Measurements from ENCODE around the gene ABCC3.

Gene ABCC3

GRCh38 chr17:50634224-50634914 lies at the start of gene ABCC3:
Gene ABCC3 (plus strand): TSS chr17:50634881. CDS start chr17:50634937, 56 bp downstream.
- H3K9ac ChIP-seq (ENCODE audit: low read depth, low read length) = no peak within 1 kb of the TSS
- peak within 1 kb of the TSS; percentile 52 for H3K4me3 ChIP-seq (ENCODE audit: low read depth, low read length)

GRCh38 chr17:50585346-50585745 lies 49.3 kb upstream of the ABCC3 start:
- H3K4me3 ChIP-seq (ENCODE audit: low read depth, low read length) = no peak overlapping the region
- peaks cover 3% of the 10 kb centered on the region for H3K4me1 ChIP-seq (ENCODE audit: control insufficient read depth, insufficient read depth, low read length)
- no peak overlapping the region for H3K9ac ChIP-seq (ENCODE audit: low read depth, low read length)
- H3K27me3 ChIP-seq (ENCODE audit: control insufficient read depth, insufficient read depth, low read length) = no peaks in the 10 kb centered on the region
- no peaks in the 10 kb centered on the region for H3K36me3 ChIP-seq (ENCODE audit: control insufficient read depth, insufficient read depth, low read length)
- H3K9me3 ChIP-seq (ENCODE audit: control insufficient read depth, insufficient read depth, low read length) = no peaks in the 10 kb centered on the region

More at GRCh38 chr17:50634224-50634914, at the start of gene ABCC3:
- Histone ChIP-seq H3K36me3 (ENCODE audit: control insufficient read depth, insufficient read depth, low read length) (no peaks in the 10 kb centered on the region), H3K9me3 (ENCODE audit: control insufficient read depth, insufficient read depth, low read length) (no peaks in the 10 kb centered on the region), H3K27me3 (ENCODE audit: control insufficient read depth, insufficient read depth, low read length) (peaks cover 58% of the 10 kb centered on the region), H3K4me1 (ENCODE audit: control insufficient read depth, insufficient read depth, low read length) (no peaks in the 10 kb centered on the region)

GRCh38 chr17:50585891-50586290 lies 48.8 kb upstream of the ABCC3 start:
- no peak overlapping the region for H3K4me3 ChIP-seq (ENCODE audit: low read depth, low read length)
- H3K9me3 ChIP-seq (ENCODE audit: control insufficient read depth, insufficient read depth, low read length) = no peaks in the 10 kb centered on the region
- H3K27me3 ChIP-seq (ENCODE audit: control insufficient read depth, insufficient read depth, low read length) = no peaks in the 10 kb centered on the region
- no peak overlapping the region for H3K9ac ChIP-seq (ENCODE audit: low read depth, low read length)
- no peaks in the 10 kb centered on the region for H3K36me3 ChIP-seq (ENCODE audit: control insufficient read depth, insufficient read depth, low read length)
- no peaks in the 10 kb centered on the region for H3K4me1 ChIP-seq (ENCODE audit: control insufficient read depth, insufficient read depth, low read length)

GRCh38 chr17:50586421-50587247 lies 48.0 kb upstream of the ABCC3 start:
- Histone ChIP-seq H3K4me1 (ENCODE audit: control insufficient read depth, insufficient read depth, low read length) (no peaks in the 10 kb centered on the region), H3K9ac (ENCODE audit: low read depth, low read length) (no peak overlapping the region), H3K4me3 (ENCODE audit: low read depth, low read length) (no peak overlapping the region), H3K27me3 (ENCODE audit: control insufficient read depth, insufficient read depth, low read length) (no peaks in the 10 kb centered on the region), H3K9me3 (ENCODE audit: control insufficient read depth, insufficient read depth, low read length) (no peaks in the 10 kb centered on the region), H3K36me3 (ENCODE audit: control insufficient read depth, insufficient read depth, low read length) (no peaks in the 10 kb centered on the region)

GRCh38 chr17:50587571-50587970 lies 47.1 kb upstream of the ABCC3 start:
- Histone ChIP-seq H3K9ac (ENCODE audit: low read depth, low read length) (no peak overlapping the region), H3K4me1 (ENCODE audit: control insufficient read depth, insufficient read depth, low read length) (no peaks in the 10 kb centered on the region), H3K4me3 (ENCODE audit: low read depth, low read length) (no peak overlapping the region), H3K36me3 (ENCODE audit: control insufficient read depth, insufficient read depth, low read length) (no peaks in the 10 kb centered on the region), H3K9me3 (ENCODE audit: control insufficient read depth, insufficient read depth, low read length) (no peaks in the 10 kb centered on the region), H3K27me3 (ENCODE audit: control insufficient read depth, insufficient read depth, low read length) (no peaks in the 10 kb centered on the region)

- H3K9ac ChIP-seq (ENCODE audit: low read depth, low read length) = no peak overlapping the region
- no peaks in the 10 kb centered on the region for H3K9me3 ChIP-seq (ENCODE audit: control insufficient read depth, insufficient read depth, low read length)
- H3K4me1 ChIP-seq (ENCODE audit: control insufficient read depth, insufficient read depth, low read length) = no peaks in the 10 kb centered on the region
- H3K4me3 ChIP-seq (ENCODE audit: low read depth, low read length) = no peak overlapping the region
- no peaks in the 10 kb centered on the region for H3K36me3 ChIP-seq (ENCODE audit: control insufficient read depth, insufficient read depth, low read length)
- H3K27me3 ChIP-seq (ENCODE audit: control insufficient read depth, insufficient read depth, low read length) = no peaks in the 10 kb centered on the region
Measured at GRCh38 chr17:50588391-50589049, 46.2 kb upstream of the ABCC3 start.

GRCh38 chr17:50589095-50589705 lies 45.5 kb upstream of the ABCC3 start:
- no peaks in the 10 kb centered on the region for H3K27me3 ChIP-seq (ENCODE audit: control insufficient read depth, insufficient read depth, low read length)
- no peaks in the 10 kb centered on the region for H3K9me3 ChIP-seq (ENCODE audit: control insufficient read depth, insufficient read depth, low read length)
- no peaks in the 10 kb centered on the region for H3K36me3 ChIP-seq (ENCODE audit: control insufficient read depth, insufficient read depth, low read length)
- H3K4me1 ChIP-seq (ENCODE audit: control insufficient read depth, insufficient read depth, low read length) = no peaks in the 10 kb centered on the region
- no peak overlapping the region for H3K9ac ChIP-seq (ENCODE audit: low read depth, low read length)
- no peak overlapping the region for H3K4me3 ChIP-seq (ENCODE audit: low read depth, low read length)

- Histone ChIP-seq H3K9me3 (ENCODE audit: control insufficient read depth, insufficient read depth, low read length) (no peaks in the 10 kb centered on the region), H3K4me3 (ENCODE audit: low read depth, low read length) (no peak overlapping the region), H3K27me3 (ENCODE audit: control insufficient read depth, insufficient read depth, low read length) (no peaks in the 10 kb centered on the region), H3K4me1 (ENCODE audit: control insufficient read depth, insufficient read depth, low read length) (no peaks in the 10 kb centered on the region), H3K36me3 (ENCODE audit: control insufficient read depth, insufficient read depth, low read length) (no peaks in the 10 kb centered on the region), H3K9ac (ENCODE audit: low read depth, low read length) (no peak overlapping the region)
Measured at GRCh38 chr17:50590946-50591737, 43.5 kb upstream of the ABCC3 start.

- Histone ChIP-seq H3K4me3 (ENCODE audit: low read depth, low read length) (no peak overlapping the region), H3K4me1 (ENCODE audit: control insufficient read depth, insufficient read depth, low read length) (no peaks in the 10 kb centered on the region), H3K9ac (ENCODE audit: low read depth, low read length) (no peak overlapping the region), H3K27me3 (ENCODE audit: control insufficient read depth, insufficient read depth, low read length) (no peaks in the 10 kb centered on the region), H3K9me3 (ENCODE audit: control insufficient read depth, insufficient read depth, low read length) (no peaks in the 10 kb centered on the region), H3K36me3 (ENCODE audit: control insufficient read depth, insufficient read depth, low read length) (no peaks in the 10 kb centered on the region)
Measured at GRCh38 chr17:50593321-50593720, 41.4 kb upstream of the ABCC3 start.

- no peak overlapping the region for H3K4me3 ChIP-seq (ENCODE audit: low read depth, low read length)
- H3K36me3 ChIP-seq (ENCODE audit: control insufficient read depth, insufficient read depth, low read length) = no peaks in the 10 kb centered on the region
- H3K9me3 ChIP-seq (ENCODE audit: control insufficient read depth, insufficient read depth, low read length) = no peaks in the 10 kb centered on the region
- H3K4me1 ChIP-seq (ENCODE audit: control insufficient read depth, insufficient read depth, low read length) = no peaks in the 10 kb centered on the region
- H3K9ac ChIP-seq (ENCODE audit: low read depth, low read length) = no peak overlapping the region
- no peaks in the 10 kb centered on the region for H3K27me3 ChIP-seq (ENCODE audit: control insufficient read depth, insufficient read depth, low read length)
Measured at GRCh38 chr17:50594128-50594823, 40.4 kb upstream of the ABCC3 start.
